H9 (cell line): ENCODE results near the gene LMNTD2. TPM values are rescaled to one million over a fixed set of nuclear protein-coding genes. Genes with fewer than 3 reads are reported as not detected.

ENCODE experiments used
- DNase-seq: peaks from one replicate; pipeline ENCODE4 v3.0.0-alpha.2; 2017
- H2AFZ ChIP-seq: one replicate; pipeline ENCODE4 v1.6.1; 2013; ENCODE audit warnings: mild to moderate bottlenecking, low read length, control low read depth, moderate library complexity
- H2AK5ac ChIP-seq: 2 replicates; pipeline ENCODE4 v1.6.1; 2013; ENCODE audit warnings: low read length, control low read depth, mixed read lengths; ENCODE audit not compliant: insufficient read length
- H2BK120ac ChIP-seq: one replicate; pipeline ENCODE4 v1.6.1; 2013; ENCODE audit warnings: low read depth, mild to moderate bottlenecking, low read length, control low read depth, inconsistent platforms; ENCODE audit not compliant: poor library complexity, severe bottlenecking
- H2BK12ac ChIP-seq: 2 replicates; pipeline ENCODE4 v1.6.1; 2013; ENCODE audit warnings: low read length, control low read depth, mixed read lengths, low read depth; ENCODE audit not compliant: insufficient read length
- H2BK15ac ChIP-seq: 2 replicates; pipeline ENCODE4 v1.6.1; 2013; ENCODE audit warnings: low read depth, low read length, control low read depth
- H2BK20ac ChIP-seq: one replicate; pipeline ENCODE4 v1.6.1; 2013; ENCODE audit warnings: low read depth, mild to moderate bottlenecking, low read length, control low read depth, inconsistent platforms; ENCODE audit not compliant: poor library complexity, severe bottlenecking
- H2BK5ac ChIP-seq: 2 replicates; pipeline ENCODE4 v1.6.1; 2013; ENCODE audit warnings: low read length, control low read depth, mixed read lengths; ENCODE audit not compliant: insufficient read length
- H3K14ac ChIP-seq: 2 replicates; pipeline ENCODE4 v1.6.1; 2013; ENCODE audit warnings: low read length, control low read depth; ENCODE audit not compliant: insufficient read depth
- H3K18ac ChIP-seq: 2 replicates; pipeline ENCODE4 v1.6.1; 2013; ENCODE audit warnings: low read depth, mild to moderate bottlenecking, mixed read lengths, low read length, control low read depth; ENCODE audit not compliant: insufficient read length
- H3K23ac ChIP-seq: 2 replicates; pipeline ENCODE4 v1.6.1; 2013; ENCODE audit warnings: low read length, control low read depth, mixed read lengths, low read depth; ENCODE audit not compliant: insufficient read length
- H3K23me2 ChIP-seq: 2 replicates; pipeline ENCODE4 v1.6.1; 2013; ENCODE audit warnings: low read depth, mild to moderate bottlenecking, mixed read lengths, low read length, control low read depth; ENCODE audit not compliant: insufficient read length, poor library complexity, severe bottlenecking
- H3K27ac ChIP-seq: 2 replicates; pipeline ENCODE4 v1.5.1; 2013; ENCODE audit warnings: low read length, control low read depth, mixed read lengths, low read depth; ENCODE audit not compliant: insufficient read length
- H3K27me3 ChIP-seq: 2 replicates; pipeline ENCODE4 v1.6.1; 2013; ENCODE audit warnings: low read length, control low read depth, inconsistent platforms; ENCODE audit not compliant: insufficient read depth
- H3K4ac ChIP-seq: 2 replicates; pipeline ENCODE4 v1.6.1; 2013; ENCODE audit warnings: low read depth, mild to moderate bottlenecking, control low read depth, inconsistent platforms, low read length, moderate library complexity
- H3K4me1 ChIP-seq: 2 replicates; pipeline ENCODE4 v1.6.1; 2013; ENCODE audit warnings: low read length, control low read depth, inconsistent platforms; ENCODE audit not compliant: insufficient read depth
- H3K4me2 ChIP-seq: 2 replicates; pipeline ENCODE4 v1.6.1; 2013; ENCODE audit warnings: low read length, control low read depth, mixed read lengths; ENCODE audit not compliant: insufficient read length, insufficient read depth
- H3K56ac ChIP-seq: 2 replicates; pipeline ENCODE4 v1.6.1; 2013; ENCODE audit warnings: low read depth, mild to moderate bottlenecking, mixed read lengths, low read length, control low read depth; ENCODE audit not compliant: insufficient read length
- H3K79me1 ChIP-seq: 2 replicates; pipeline ENCODE4 v1.6.1; 2013; ENCODE audit warnings: low read depth, mild to moderate bottlenecking, moderate library complexity, low read length, control low read depth, inconsistent platforms; ENCODE audit not compliant: insufficient read depth, poor library complexity, severe bottlenecking
- H3K79me2 ChIP-seq: 2 replicates; pipeline ENCODE4 v1.6.1; 2013; ENCODE audit warnings: low read length, control low read depth, inconsistent platforms; ENCODE audit not compliant: insufficient read depth
- H3K9ac ChIP-seq: 2 replicates; pipeline ENCODE4 v1.6.1; 2013; ENCODE audit warnings: low read length, control low read depth, mixed read lengths; ENCODE audit not compliant: insufficient read length; ENCODE audit errors: extremely low read depth
- H3K9me3 ChIP-seq: one replicate; pipeline ENCODE4 v1.6.1; 2013; ENCODE audit warnings: low read depth, low read length, inconsistent platforms; ENCODE audit not compliant: control insufficient read depth
- H3T11ph ChIP-seq: one replicate; pipeline ENCODE4 v1.6.1; 2013; ENCODE audit warnings: mild to moderate bottlenecking, low read length, control low read depth, inconsistent platforms
- H4K20me1 ChIP-seq: one replicate; pipeline ENCODE4 v1.6.1; 2013; ENCODE audit not compliant: control insufficient read depth, insufficient read length, insufficient read depth
- H4K5ac ChIP-seq: 2 replicates; pipeline ENCODE4 v1.6.1; 2013; ENCODE audit warnings: low read depth, mild to moderate bottlenecking, mixed read lengths, low read length, control low read depth; ENCODE audit not compliant: insufficient read length
- H4K8ac ChIP-seq: replicated peaks from 2 replicates; pipeline ENCODE4 v1.6.1; 2013; ENCODE audit warnings: low read length, control low read depth, mixed read lengths, low read depth; ENCODE audit not compliant: insufficient read length
- H4K91ac ChIP-seq: 2 replicates; pipeline ENCODE4 v1.6.1; 2013; ENCODE audit warnings: low read depth, mild to moderate bottlenecking, moderate library complexity, mixed read lengths, low read length, control low read depth; ENCODE audit not compliant: insufficient read length
- H3K27ac Mint-ChIP-seq, 3 experiments: 2 replicates in 2 of 3; 3 replicates in 1 of 3; pipeline ENCODE4 v1.8.0; 2020 to 2021; ENCODE audit warnings: mixed read lengths in 3 of 3, mild to moderate bottlenecking in 1 of 3, moderate library complexity in 1 of 3
- H3K27me3 Mint-ChIP-seq: 2 replicates; pipeline ENCODE4 v1.8.0; 2021; ENCODE audit warnings: low read depth, mild to moderate bottlenecking, moderate library complexity, mixed read lengths
- H3K36me3 Mint-ChIP-seq, 3 experiments: 2 replicates in 2 of 3; 3 replicates in 1 of 3; pipeline ENCODE4 v1.8.0; 2020 to 2021; ENCODE audit warnings: low read depth in 3 of 3, mixed read lengths in 3 of 3; ENCODE audit not compliant: insufficient read depth in 1 of 3
- H3K4me1 Mint-ChIP-seq, 2 experiments: 2 replicates each; pipeline ENCODE4 v1.8.0; 2020; ENCODE audit warnings: mixed read lengths in 2 of 2
- H3K4me3 Mint-ChIP-seq, 2 experiments: 2 replicates in 1 of 2; 3 replicates in 1 of 2; pipeline ENCODE4 v1.8.0; 2020 to 2021; ENCODE audit warnings: mild to moderate bottlenecking in 2 of 2, mixed read lengths in 2 of 2, moderate library complexity in 1 of 2
- H3K9me3 Mint-ChIP-seq, 2 experiments: 2 replicates in 1 of 2; 3 replicates in 1 of 2; pipeline ENCODE4 v1.8.0; 2020; ENCODE audit warnings: mild to moderate bottlenecking in 2 of 2, mixed read lengths in 2 of 2, moderate library complexity in 1 of 2
- WGBS: extraction: QIAGEN DNeasy Blood & Tissue Kit; methylation state at CpG from one replicate; pipeline ENCODE4 v1.1.7; 2013; ENCODE audit warnings: missing lambda C conversion rate, low lambda C conversion rate, mixed read lengths; ENCODE audit not compliant: insufficient read length; ENCODE audit errors: extremely low coverage; 5-methylcytosine and 5-hydroxymethylcytosine counted together
- total RNA-seq: library from RNA; stranded (reverse); gene quantifications from 2 replicates; pipeline ENCODE4 v1.2.1, GENCODE V29; 2021
- TF ChIP-seq, protein P1 (sequence below): fragments of 200-600 bp; sonication (generic); conservative IDR thresholded peaks from 3 replicates; pipeline ENCODE4 v1.8.0; 2021; ENCODE audit warnings: antibody characterized with exemption, mild to moderate bottlenecking

Gene LMNTD2
- total RNA-seq, 1 experiment from 2014 or later = 4.7 TPM

DNA sequence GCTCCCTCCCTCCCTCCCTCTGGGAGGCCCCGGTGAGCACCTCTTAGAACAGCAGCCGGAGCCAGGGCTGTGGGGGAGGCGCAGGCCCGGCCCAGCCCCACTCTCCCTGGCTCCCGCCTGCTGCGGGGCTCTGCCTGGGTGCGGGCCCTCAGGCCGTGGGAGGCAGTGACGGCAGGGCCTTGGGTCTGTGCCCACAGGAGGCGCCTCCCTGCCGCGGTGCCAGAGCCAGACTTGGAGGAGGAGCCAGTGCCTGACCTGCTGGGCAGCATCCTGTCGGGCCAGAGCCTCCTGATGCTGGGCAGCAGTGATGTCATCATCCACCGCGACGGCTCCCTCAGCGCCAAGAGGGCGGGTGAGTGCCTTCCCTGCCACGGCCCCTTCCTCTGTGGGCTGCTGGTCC lies 45.7 kb upstream of the LMNTD2 start:
- no peaks in the 10 kb centered on the region for H3K23me2 ChIP-seq
- WGBS = no CpG with 5 or more reads among the region's 19 CpGs
- no peak overlapping the region for H2BK20ac ChIP-seq
- no peaks in the 10 kb centered on the region for H3K79me1 ChIP-seq
- DNase-seq = no peak
- H3K18ac ChIP-seq = no peak overlapping the region
- no peak overlapping the region for H3K4me2 ChIP-seq
- H3K23ac ChIP-seq = no peak overlapping the region
- no peak overlapping the region for H2BK120ac ChIP-seq
- no peak overlapping the region for H2BK12ac ChIP-seq
- no peak overlapping the region for H3K9ac ChIP-seq
- H3K79me2 ChIP-seq = no peaks in the 10 kb centered on the region
- Mint-ChIP-seq H3K36me3 (peaks cover 33 to 74% (median 70%) of the 10 kb centered on the region in 3 experiments; a peak in 6 of 7 replicates), H3K4me1 (no peaks in the 10 kb centered on the region), H3K9me3 (no peaks in the 10 kb centered on the region), H3K27ac (no peak overlapping the region), H3K27me3 (no peaks in the 10 kb centered on the region), H3K4me3 (no peak overlapping the region)
- no peak overlapping the region for H3K14ac ChIP-seq
- H4K91ac ChIP-seq = no peak overlapping the region
- peaks cover 3% of the 10 kb centered on the region for H4K20me1 ChIP-seq
- H2BK15ac ChIP-seq = no peak overlapping the region
- H3K9me3 ChIP-seq = no peaks in the 10 kb centered on the region
- H3K56ac ChIP-seq = no peak overlapping the region
- H3K27ac ChIP-seq = no peak overlapping the region
- no peaks in the 10 kb centered on the region for H3K4me1 ChIP-seq
- H4K8ac ChIP-seq = no peak overlapping the region
- H2BK5ac ChIP-seq = no peak overlapping the region
- H3K4ac ChIP-seq = no peak overlapping the region
- no peaks in the 10 kb centered on the region for H3K27me3 ChIP-seq
- H2AK5ac ChIP-seq = no peak overlapping the region
- H2AFZ ChIP-seq = no peak overlapping the region
- H3T11ph ChIP-seq = no peak overlapping the region
- TF ChIP-seq, protein P1, sequence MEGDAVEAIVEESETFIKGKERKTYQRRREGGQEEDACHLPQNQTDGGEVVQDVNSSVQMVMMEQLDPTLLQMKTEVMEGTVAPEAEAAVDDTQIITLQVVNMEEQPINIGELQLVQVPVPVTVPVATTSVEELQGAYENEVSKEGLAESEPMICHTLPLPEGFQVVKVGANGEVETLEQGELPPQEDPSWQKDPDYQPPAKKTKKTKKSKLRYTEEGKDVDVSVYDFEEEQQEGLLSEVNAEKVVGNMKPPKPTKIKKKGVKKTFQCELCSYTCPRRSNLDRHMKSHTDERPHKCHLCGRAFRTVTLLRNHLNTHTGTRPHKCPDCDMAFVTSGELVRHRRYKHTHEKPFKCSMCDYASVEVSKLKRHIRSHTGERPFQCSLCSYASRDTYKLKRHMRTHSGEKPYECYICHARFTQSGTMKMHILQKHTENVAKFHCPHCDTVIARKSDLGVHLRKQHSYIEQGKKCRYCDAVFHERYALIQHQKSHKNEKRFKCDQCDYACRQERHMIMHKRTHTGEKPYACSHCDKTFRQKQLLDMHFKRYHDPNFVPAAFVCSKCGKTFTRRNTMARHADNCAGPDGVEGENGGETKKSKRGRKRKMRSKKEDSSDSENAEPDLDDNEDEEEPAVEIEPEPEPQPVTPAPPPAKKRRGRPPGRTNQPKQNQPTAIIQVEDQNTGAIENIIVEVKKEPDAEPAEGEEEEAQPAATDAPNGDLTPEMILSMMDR = no peak
- H4K5ac ChIP-seq = no peak overlapping the region
